GM23248 (cell line): ENCODE data around the gene CDK5.

ENCODE experiments used
- EZH2 ChIP-seq: fragments of 200-600 bp; sonication (generic); IDR thresholded peaks from 2 replicates; pipeline ENCODE4 v1.6.1; 2018; ENCODE audit warnings: antibody characterized with exemption, mild to moderate bottlenecking; ENCODE audit not compliant: insufficient read depth, poor library complexity, severe bottlenecking
- EZH2phosphoT487 ChIP-seq: fragments of 200-600 bp; sonication (generic); IDR thresholded peaks from 2 replicates; pipeline ENCODE4 v1.6.1; 2018; ENCODE audit warnings: antibody characterized with exemption, moderate library complexity, mild to moderate bottlenecking, low read depth; ENCODE audit not compliant: insufficient read depth

- TF ChIP-seq EZH2phosphoT487, result no peak
- no peak for TF ChIP-seq EZH2
These were observed 27.6 kb upstream of the CDK5 start for GRCh38 chr7:151085329-151085690.
